Neutrophil (primary cell): ENCODE data around the gene FAM117B.

ENCODE experiments used
- H3K27ac ChIP-seq: fragments of 200-600 bp; sonication (generic); 2 replicates; pipeline ENCODE4 v1.5.1; 2016; ENCODE audit warnings: mild to moderate bottlenecking, moderate library complexity
- H3K27me3 ChIP-seq: fragments of 200-600 bp; sonication (generic); 2 replicates; pipeline ENCODE4 v1.6.0; 2016; ENCODE audit warnings: mild to moderate bottlenecking
- H3K36me3 ChIP-seq: fragments of 200-600 bp; sonication (generic); 2 replicates; pipeline ENCODE4 v1.5.1; 2017
- H3K4me1 ChIP-seq, 2 experiments: fragments of 200-600 bp in 1 of 2; sonication (generic) in 1 of 2; 1 replicate in 1 of 2; 2 replicates in 1 of 2; pipeline versions ENCODE4 v1.5.1 to v1.6.1; 2013 to 2016; ENCODE audit warnings: low read depth in 1 of 2, low read length in 1 of 2, mild to moderate bottlenecking in 1 of 2, moderate library complexity in 1 of 2; ENCODE audit not compliant: control insufficient read depth in 1 of 2, insufficient read depth in 1 of 2
- H3K4me3 ChIP-seq, 2 experiments: fragments of 200-600 bp in 1 of 2; sonication (generic) in 1 of 2; 1 replicate in 1 of 2; 2 replicates in 1 of 2; pipeline ENCODE4 v1.5.1; 2013 to 2016; ENCODE audit warnings: low read depth in 1 of 2, low read length in 1 of 2, mild to moderate bottlenecking in 1 of 2, moderate library complexity in 1 of 2
- H3K9me3 ChIP-seq: fragments of 200-600 bp; sonication (generic); 2 replicates; pipeline ENCODE4 v1.5.1; 2016
- TF ChIP-seq, protein P1 (sequence below): fragments of 200-600 bp; sonication (generic); IDR thresholded peaks from 2 replicates; pipeline ENCODE4 v1.5.1; 2016; ENCODE audit warnings: antibody characterized with exemption

The FAM117B gene

DNA sequence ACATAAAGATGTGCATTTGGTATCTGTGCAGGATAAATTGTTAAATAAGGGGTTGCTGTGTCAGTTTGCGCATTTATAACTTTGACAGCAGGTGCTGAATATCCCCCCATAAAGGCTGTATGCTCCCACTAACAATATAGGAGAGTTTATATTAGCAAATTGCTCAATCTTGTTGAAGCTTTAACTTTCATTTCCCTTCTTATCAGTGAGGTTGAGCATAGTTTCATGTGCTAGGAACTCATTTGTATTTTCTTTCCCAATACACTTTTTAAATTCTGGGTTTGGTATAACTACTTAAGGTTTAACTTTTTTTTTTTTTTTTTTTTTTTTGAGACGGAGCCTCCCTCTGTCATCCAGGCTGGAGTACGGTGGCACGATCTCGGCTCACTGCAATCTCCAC, 89.0 kb downstream of the FAM117B start:
- Histone ChIP-seq H3K4me3 (no peak overlapping the region), H3K9me3 (no peaks in the 10 kb centered on the region), H3K36me3 (no peaks in the 10 kb centered on the region), H3K27me3 (no peaks in the 10 kb centered on the region), H3K4me1 (no peaks in the 10 kb centered on the region), H3K27ac (no peak overlapping the region)
- TF ChIP-seq, protein P1, sequence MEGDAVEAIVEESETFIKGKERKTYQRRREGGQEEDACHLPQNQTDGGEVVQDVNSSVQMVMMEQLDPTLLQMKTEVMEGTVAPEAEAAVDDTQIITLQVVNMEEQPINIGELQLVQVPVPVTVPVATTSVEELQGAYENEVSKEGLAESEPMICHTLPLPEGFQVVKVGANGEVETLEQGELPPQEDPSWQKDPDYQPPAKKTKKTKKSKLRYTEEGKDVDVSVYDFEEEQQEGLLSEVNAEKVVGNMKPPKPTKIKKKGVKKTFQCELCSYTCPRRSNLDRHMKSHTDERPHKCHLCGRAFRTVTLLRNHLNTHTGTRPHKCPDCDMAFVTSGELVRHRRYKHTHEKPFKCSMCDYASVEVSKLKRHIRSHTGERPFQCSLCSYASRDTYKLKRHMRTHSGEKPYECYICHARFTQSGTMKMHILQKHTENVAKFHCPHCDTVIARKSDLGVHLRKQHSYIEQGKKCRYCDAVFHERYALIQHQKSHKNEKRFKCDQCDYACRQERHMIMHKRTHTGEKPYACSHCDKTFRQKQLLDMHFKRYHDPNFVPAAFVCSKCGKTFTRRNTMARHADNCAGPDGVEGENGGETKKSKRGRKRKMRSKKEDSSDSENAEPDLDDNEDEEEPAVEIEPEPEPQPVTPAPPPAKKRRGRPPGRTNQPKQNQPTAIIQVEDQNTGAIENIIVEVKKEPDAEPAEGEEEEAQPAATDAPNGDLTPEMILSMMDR: no peak

DNA sequence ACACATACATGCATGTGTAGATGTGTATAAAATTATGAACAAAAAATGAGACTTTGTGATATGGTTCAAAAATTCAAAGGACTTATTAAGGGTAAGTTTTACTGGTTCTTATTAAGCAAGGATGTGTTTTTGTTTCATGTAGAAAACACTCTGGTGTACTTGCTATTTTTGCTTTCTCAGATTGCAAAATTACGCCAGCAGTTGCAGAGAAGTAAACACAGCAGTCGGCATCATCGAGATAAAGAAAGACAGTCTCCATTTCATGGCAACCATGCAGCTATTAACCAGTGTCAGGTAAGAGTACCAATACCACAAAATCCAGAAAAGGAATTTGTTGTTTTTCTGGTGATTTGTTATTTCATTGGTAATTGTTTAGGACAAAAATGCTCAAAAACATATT, 91.3 kb downstream of the FAM117B start:
- no peaks in the 10 kb centered on the region for H3K4me1 ChIP-seq
- no peak overlapping the region for H3K27ac ChIP-seq

DNA sequence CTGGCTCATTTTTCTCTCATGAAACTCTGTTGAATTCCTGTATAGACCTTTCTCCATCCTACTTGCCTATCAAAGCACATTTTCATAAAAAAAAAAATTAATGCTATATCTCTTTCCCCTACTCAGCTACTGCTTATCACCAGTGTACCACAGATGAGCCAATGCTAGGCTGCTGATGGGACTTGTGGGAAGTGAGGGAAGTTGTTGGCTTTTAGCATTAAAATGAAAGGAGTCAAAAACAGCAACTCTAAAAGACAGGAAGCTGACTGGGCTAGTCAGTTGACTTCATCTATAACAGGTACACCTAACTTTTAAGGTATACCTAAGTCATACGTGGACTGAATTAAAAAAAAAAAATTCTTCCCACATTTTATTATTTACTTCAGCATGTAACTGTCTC, 102.1 kb downstream of the FAM117B start:
- Histone ChIP-seq H3K4me1 (no peaks in the 10 kb centered on the region), H3K27me3 (no peaks in the 10 kb centered on the region), H3K36me3 (no peaks in the 10 kb centered on the region), H3K4me3 (no peak overlapping the region), H3K9me3 (peaks cover 14% of the 10 kb centered on the region), H3K27ac (no peak overlapping the region)
- TF ChIP-seq, protein P1: no peak

More for the DNA sequence above, 91.3 kb downstream of the FAM117B start:
- H3K36me3 ChIP-seq: no peaks in the 10 kb centered on the region
- H3K4me3 ChIP-seq: no peak overlapping the region
- H3K9me3 ChIP-seq: no peaks in the 10 kb centered on the region
- TF ChIP-seq, protein P1: no peak
- no peaks in the 10 kb centered on the region for H3K27me3 ChIP-seq

DNA sequence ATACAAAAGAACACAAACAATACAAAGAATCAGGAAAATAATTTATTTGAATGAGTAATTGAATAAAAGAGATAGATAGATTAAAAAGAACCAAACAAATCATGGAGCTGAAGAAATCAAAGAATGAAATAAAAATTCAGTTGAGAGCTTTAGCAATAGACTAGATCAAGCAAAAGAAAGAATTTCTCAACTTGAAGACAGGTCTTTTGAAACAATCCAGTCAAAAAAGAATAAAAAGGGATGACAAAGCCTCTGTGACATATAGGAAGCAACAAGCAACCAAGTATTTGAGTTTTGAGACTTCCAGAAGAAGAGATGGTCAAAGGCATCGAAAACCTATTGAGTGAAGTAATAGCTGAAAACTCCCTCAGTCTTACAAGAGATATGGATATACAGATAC, 108.8 kb downstream of the FAM117B start:
- Histone ChIP-seq H3K9me3 (no peaks in the 10 kb centered on the region), H3K27me3 (no peaks in the 10 kb centered on the region), H3K4me3 (no peak overlapping the region), H3K36me3 (no peaks in the 10 kb centered on the region), H3K4me1 (no peaks in the 10 kb centered on the region), H3K27ac (no peak overlapping the region)
- TF ChIP-seq, protein P1: no peak

DNA sequence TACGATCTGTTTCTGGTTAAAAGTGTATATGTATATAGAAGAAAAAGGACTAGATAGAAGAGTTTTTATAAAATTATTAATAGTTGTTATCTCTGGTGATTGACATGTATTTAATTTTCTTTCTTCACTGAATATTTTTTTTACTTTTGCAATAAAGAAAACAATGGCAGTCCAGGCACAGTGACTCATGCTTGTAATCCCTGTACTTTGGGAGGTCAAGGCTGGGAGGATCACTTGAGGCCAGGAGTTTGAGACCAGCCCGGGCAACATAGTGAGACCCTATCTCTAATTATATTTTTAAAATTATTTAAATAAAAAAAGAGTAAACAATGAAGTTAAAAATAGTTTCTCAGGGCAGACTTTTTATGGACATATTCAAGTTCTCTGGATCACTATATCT, 114.7 kb downstream of the FAM117B start:
- Histone ChIP-seq H3K4me1 (no peaks in the 10 kb centered on the region), H3K9me3 (no peaks in the 10 kb centered on the region), H3K36me3 (no peaks in the 10 kb centered on the region), H3K27ac (no peak overlapping the region), H3K27me3 (no peaks in the 10 kb centered on the region), H3K4me3 (no peak overlapping the region)
- TF ChIP-seq, protein P1: no peak
